Astrocyte of the spinal cord (primary cell): ENCODE results near the gene RABEP1.
A peak's percentile ranks its signal among the peaks of the same experiment; 100 is the strongest.

Source experiments
- DNase-seq: peaks from one replicate; pipeline ENCODE4 v3.0.0; 2011; ENCODE audit warnings: low read depth, low spot score
- H3K4me3 ChIP-seq: 2 replicates; pipeline ENCODE4 v1.5.1; 2011; ENCODE audit warnings: low read depth, mild to moderate bottlenecking, low read length, moderate library complexity
- in situ Hi-C: cut with HindIII; loops from 2 replicates; pipeline ENCODE4 v1.10.0; 2017; ENCODE audit warnings: low sequenced_read_pairs
- TF ChIP-seq, protein P1 (sequence below): IDR thresholded peaks from 2 replicates; pipeline ENCODE4 v1.5.1; 2012; ENCODE audit warnings: low read depth, mild to moderate bottlenecking, low read length, inconsistent platforms

The RABEP1 gene

GRCh38 chr17:5272322-5272721 lies 9.8 kb upstream of the RABEP1 start:
- no peak for DNase-seq
- no peak overlapping the region for H3K4me3 ChIP-seq
- TF ChIP-seq, protein P1, sequence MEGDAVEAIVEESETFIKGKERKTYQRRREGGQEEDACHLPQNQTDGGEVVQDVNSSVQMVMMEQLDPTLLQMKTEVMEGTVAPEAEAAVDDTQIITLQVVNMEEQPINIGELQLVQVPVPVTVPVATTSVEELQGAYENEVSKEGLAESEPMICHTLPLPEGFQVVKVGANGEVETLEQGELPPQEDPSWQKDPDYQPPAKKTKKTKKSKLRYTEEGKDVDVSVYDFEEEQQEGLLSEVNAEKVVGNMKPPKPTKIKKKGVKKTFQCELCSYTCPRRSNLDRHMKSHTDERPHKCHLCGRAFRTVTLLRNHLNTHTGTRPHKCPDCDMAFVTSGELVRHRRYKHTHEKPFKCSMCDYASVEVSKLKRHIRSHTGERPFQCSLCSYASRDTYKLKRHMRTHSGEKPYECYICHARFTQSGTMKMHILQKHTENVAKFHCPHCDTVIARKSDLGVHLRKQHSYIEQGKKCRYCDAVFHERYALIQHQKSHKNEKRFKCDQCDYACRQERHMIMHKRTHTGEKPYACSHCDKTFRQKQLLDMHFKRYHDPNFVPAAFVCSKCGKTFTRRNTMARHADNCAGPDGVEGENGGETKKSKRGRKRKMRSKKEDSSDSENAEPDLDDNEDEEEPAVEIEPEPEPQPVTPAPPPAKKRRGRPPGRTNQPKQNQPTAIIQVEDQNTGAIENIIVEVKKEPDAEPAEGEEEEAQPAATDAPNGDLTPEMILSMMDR, result no peak
- in situ Hi-C loops, result no loop called here

- in situ Hi-C loops, result no loop called here
- TF ChIP-seq, protein P1, result no peak
- peak; percentile 29 for DNase-seq
- H3K4me3 ChIP-seq, result peak overlapping the region; percentile 63
Observed at GRCh38 chr17:5282642-5283217, 646 bp downstream of the RABEP1 start.

DNA sequence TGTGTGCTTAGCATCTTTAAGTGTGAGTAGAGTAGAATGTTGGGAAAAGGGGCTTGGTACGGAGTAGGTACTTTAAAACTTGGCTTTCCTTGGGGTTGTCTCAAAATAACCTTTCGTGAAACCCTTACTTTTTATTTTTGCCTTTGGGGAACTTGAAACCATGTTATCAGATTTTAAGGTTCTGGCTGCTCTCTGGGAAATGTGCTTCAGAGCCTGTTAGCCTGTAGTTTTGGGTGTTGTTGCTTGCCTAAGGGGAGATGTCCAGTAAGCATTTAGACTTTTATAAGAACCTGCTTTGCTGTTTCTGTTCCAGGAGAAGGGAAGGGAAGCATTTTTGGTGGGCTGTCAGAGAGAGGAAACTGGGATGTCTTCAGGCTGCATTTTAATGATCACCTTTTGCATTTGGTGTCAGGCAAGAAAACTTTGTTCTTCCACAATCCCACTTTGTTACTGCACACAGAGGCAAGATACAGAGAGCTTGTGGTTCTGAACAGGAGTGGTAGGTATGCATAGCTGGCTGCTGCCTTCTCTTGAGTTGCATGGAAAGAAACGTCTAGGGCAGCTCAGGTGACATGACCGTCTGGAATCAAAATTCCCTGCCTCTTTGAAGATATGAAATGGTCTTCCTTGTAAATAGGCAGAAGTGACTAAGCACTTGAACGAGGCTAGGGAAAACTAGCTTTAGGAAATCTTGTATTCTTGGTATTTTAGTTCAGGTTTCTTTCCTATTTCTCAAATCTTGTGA lies 1.7 kb downstream of the RABEP1 start:
- in situ Hi-C loops, result no loop called here
- peak; percentile 29 for DNase-seq
- TF ChIP-seq, protein P1, result no peak
- H3K4me3 ChIP-seq, result peak overlapping the region; percentile 63

GRCh38 chr17:5284681-5285080 lies 2.6 kb downstream of the RABEP1 start:
- in situ Hi-C loops, result no loop called here
- no peak overlapping the region for H3K4me3 ChIP-seq
- DNase-seq, result no peak
- TF ChIP-seq, protein P1, result no peak

- DNase-seq, result no peak
- TF ChIP-seq, protein P1, result no peak
- in situ Hi-C loops, result no loop called here
- no peak overlapping the region for H3K4me3 ChIP-seq
Observed at GRCh38 chr17:5286846-5287245, 4.8 kb downstream of the RABEP1 start.

GRCh38 chr17:5291683-5292350 lies 9.7 kb downstream of the RABEP1 start:
- in situ Hi-C loops, result no loop called here
- H3K4me3 ChIP-seq, result no peak overlapping the region
- TF ChIP-seq, protein P1, result no peak
- DNase-seq, result no peak
